GM19395 (cell line): ENCODE data around the gene TNRC6A.
"Not testable (repeated sequence)": the region's sequence is repeated elsewhere in the genome, so short reads cannot be mapped to it uniquely, and the experiment has no call there.

Experiments
- ATAC-seq: cut with Tn5 transposase; IDR thresholded peaks from one replicate; pipeline ENCODE4 v1.9.1; 2021; ENCODE audit warnings: mild to moderate bottlenecking, moderate library complexity; ENCODE audit not compliant: unreplicated experiment

Gene TNRC6A

DNA sequence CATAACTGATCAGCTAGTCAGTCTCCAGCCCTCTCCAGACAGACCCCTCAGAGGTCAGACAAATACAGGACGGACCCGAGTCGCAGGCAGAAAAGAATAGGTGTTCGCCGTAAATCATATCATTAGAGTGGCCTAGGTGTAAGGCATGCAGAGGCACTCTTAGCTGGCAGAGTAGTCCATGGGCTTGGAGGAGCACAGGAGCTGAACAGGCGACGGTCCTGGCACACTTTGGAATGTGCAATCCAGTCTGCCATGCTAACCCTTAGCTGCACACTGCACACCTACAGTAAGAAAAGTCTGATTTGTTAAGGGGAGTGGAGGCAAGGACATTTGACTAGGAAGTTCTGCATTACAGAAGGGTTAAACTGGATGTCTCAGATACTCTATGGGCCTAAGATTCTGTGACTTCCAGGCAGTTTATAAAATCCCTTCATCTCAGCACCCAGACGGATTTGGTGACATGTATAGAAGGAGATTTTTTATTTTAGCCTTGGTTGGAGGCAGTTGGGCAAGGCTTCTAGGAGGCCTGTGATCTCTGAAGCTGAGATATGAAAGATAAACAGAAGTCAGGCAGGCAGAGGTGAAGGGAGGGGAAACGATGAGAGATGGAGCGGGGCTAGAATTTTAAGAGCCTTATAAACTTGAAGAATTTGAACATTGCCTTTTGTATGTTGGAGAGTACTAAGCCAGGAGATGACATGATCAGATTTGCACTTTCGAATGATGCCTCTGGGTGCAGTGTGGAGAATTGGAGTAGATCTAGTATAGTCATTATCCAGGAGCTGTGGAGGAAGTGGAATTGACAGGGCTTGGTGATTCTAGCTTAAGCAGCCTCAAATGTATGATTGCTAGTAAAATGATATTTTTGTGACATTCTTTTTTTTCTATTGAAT, 81.7 kb downstream of the TNRC6A start:
- ATAC-seq = no peak

DNA sequence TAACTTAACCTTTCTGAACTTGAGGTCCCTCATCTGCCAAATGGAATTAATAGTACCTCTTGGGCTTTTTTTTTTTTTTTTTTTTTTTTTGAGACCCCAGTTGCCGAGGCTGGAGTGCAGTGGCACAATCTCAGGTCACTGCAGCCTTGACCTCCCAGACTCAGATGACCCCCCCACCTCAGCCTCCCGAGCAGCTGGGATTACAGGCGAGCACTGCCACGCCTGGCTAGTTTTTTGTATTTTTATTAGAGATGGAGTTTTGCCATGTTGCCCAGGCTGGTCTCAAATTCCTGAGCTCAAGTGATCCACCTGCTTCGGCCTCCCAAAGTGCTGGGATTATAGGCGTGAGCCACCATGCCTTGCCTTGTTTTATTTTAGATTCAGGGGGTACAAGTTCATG, 83.4 kb downstream of the TNRC6A start:
- not testable (repeated sequence) for ATAC-seq

DNA sequence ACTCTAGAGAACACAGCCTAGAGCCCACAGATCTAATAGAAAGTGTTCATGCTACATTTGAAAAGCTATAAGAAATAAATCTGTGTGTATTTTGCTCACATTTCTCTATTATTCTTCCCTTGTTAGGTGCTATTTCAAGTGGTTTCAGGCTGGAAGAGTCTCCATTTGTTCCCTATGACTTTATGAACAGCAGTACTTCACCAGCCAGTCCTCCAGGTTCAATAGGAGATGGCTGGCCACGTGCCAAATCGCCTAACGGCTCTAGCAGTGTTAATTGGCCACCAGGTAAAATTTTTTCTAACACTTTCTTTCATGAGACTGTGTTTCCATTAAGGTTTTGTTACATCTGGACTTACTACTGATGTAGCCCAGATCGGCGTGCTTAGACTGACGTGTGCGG, 85.6 kb downstream of the TNRC6A start:
- ATAC-seq = no peak

DNA sequence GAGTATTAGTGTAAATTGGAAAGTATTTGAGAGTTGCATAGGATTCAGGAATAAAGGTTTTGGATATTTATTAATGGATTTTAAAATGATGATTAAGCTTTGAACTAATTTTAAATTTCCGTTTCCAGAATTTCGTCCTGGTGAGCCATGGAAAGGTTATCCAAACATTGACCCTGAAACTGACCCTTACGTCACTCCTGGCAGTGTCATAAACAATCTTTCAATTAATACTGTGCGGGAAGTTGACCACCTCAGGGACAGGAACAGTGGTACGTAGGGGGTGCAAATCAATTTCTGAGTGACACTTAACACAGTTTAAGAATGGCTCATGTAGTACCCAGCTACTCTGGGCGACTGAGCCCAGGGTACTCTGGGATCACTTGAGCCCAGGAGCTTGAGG, 87.2 kb downstream of the TNRC6A start:
- no peak for ATAC-seq

DNA sequence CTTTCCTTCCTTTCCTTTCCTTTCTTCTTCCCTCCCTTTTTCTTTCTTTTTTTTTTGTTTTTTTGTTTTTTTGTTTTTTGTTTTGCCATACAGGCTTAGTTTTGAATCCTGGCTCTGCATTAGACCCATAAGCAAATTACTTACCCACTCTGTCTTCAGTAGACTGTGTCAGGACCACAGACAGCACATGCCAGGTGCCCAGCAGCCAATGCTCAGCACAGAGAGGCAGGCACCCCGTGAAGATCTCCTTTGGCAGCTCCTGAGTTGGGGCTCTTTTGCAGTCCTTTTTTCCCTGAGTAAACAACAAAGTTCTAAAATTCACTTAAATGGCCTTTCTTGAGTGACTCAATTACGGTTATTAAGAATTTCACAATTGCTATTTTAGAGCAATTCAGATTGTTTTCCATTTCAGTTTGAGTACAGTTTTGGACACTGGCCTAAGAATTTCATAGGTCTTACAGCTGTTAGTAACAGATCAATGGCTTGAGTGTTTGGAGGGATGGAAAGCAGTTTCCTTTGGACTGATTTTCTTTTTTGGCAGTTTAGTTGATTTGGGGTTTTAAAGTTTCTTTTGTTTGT, 90.1 kb downstream of the TNRC6A start:
- ATAC-seq = no peak

DNA sequence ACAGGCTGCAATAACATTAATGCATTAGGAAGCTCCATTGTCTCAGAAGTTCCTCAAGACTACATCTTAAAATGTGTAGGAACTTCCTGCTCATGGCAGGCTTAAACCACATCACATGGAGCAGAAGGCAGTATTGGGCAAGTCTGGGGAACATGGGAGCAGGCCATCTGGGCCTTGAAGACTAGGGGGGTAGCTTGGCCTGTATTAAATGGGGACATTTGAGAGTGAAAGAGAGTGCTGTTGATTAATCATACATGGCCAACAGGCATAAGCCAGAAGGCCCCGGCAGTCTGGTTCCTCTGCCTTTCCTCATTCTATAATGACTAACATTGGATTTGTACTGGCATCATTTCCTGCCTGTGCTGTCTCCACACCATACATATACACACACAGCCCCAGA, 91.1 kb downstream of the TNRC6A start:
- ATAC-seq = no peak

DNA sequence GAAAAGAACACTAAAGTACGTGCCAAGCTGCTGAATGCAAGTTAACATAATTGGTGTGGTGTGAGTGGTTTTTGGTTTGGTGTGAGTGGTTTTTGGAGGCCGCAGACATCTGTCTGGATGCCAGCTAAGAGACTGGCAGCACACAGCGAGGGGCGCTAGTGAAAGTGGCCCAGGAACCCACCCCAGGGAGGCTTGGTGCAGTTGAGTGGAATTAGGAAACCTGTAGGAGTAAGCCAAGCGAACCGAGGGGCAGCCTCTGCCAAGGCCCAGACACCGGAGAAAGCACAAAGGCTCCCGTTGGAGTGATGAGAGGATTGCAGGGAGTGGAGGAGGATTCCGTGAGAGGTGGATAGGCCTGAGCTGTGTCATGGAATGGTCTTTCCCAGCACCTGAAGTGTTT, 91.7 kb downstream of the TNRC6A start:
- ATAC-seq = no peak

DNA sequence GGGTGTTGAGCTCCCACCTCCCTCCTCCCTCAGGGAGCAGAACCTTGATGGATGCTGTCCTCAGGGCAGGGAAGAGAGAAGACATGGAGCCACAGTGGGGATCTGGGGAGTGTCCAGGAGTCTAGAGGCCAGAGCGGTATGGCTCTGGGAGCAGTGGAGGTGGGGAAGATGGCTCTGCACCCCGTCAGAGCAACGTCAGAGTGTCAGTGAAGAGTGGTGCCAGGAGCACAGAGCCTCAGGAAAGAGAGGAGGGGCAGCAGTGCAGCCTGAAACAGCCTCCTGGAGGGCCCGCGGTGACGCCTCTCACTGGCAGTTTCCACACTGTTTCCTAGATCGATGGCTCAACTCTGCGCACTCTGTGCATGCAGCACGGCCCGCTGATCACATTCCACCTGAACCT, 93.1 kb downstream of the TNRC6A start:
- ATAC-seq = no peak

DNA sequence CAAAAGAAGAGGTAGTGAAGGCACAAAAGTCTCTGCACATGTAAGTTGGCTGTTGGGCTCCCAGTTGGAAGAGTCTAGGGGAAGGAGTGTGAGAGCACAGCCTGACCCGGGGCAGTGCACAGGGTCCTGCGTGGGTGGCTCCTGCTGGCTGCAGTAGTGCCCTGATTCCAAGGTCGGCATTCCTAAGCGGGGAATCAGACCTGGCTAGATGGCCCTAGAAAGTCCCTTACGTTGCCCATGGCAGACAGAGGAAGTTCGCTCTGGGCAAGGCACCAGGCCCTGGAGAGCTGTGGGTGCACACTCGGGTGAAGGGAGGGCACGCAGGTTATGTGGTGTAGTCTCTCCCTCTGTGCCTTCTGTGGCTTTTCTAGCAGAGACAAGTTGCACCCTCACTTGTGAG, 93.5 kb downstream of the TNRC6A start:
- no peak for ATAC-seq

DNA sequence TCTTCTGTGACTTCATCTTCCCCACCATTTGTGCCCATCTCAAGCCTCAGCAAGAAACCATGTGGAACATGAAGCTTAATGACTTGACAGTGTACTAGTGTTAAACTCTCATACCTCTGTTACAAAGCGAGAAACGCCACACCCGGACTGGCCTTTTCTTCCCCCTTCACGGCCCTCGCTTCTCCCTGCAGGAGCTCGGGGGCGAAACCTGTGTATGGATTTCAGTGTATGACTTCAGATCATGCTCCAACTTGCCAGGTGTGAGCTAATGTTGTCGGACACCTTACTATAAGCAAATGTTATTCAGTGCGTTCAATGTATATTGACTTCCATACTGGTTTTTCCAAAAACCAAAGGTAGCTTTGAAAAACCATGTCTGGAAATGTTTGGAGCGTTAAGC, 96.2 kb downstream of the TNRC6A start:
- no peak for ATAC-seq

DNA sequence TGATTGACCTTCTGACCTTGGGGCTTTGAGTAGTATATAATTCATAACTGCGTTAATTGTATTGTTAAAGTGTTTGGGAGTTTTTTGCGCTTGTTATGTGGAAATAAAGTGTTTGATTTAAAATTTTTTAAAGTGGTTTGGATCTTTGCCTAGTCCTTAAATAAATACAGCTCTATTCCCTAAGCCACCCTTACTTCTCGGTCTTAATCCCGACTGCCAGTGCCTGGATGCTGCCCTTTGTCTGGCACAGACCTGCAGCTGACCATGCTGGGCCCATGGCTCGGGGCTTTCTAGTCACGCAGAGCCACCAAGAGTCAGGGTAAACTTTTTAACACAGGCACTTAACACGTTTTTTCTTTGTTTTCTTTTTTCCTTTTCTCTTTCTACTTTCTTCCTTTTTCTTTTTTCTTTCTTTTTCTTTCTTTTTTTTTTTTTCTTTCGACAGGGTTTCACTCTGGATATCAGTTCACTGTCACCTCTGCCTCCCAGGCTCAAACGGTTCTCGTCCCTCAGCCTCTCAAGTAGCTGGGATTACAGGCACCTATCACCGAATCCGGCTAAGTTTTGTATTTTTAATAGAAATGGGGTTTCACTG, 96.7 kb downstream of the TNRC6A start:
- ATAC-seq = no peak

DNA sequence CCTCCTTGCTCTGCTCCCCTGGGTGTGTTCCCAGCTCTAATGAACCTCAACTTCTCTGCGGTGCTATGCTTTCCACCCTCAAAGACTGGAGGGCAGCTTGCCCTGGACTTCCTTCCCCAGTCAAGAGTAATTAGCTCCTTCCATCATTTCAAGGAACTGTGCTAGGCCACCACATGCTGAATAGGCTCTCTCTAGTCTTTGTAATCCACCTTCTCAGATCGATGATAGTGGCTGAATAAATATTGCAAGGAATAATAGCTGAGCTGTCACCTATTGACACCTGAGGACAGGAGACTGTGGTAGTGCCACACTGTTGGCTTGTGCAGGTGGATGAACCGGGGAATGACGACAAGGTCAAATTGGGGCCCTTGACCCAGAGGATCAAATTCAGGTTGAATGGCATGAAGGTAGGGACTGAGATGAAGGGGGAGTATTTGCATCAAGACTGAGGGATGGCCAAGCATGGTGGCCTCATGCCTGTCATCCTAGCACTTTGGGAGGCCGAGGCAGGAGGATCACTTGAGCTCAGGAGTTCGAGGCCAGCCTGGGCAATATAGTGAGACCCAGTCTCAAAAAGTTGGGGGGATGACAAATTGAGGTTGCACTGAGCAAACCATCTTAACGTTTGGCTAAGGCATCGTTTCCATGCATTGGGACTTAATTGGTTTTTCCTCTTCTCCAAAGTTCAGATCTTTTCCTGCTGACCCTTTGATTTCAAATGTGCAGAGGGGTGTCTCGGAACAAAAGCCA, 97.5 kb downstream of the TNRC6A start:
- no peak for ATAC-seq

DNA sequence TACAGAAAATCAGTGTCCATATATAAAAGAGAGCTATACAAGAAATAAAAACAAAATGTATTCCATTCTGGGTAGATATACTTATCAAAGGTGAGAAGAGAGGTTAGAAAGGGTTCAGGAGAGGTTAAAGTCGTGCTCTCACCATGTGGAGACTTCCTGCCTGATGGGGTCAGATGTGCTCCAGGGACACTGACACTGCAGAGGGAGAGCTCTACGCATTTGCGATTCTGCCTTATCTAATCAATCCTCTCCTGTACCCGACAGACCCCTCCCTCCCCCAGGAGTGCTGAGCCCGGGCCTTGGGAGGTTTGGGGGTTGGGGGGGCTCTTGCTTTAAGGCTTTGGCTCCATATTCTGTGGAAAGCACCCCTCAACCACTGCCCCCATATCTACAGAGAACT, 99.7 kb downstream of the TNRC6A start:
- ATAC-seq = no peak

DNA sequence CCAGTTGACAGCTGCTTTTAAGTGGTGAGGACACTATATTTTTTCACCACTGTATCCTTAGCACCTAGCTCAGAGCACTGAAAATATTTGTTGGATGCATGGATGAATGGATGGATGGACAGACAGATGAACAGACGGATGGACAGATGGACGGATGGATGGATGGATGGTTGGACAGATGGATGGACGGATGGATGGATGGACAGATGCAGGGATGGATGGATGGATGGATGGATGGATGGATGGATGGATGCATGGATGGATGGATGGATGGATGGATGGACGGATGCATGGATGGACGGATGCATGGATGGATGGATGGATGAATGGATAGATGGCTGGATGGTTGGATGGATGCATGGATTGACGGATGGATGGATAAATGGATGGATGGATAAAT, 103.9 kb downstream of the TNRC6A start:
- no peak for ATAC-seq

DNA sequence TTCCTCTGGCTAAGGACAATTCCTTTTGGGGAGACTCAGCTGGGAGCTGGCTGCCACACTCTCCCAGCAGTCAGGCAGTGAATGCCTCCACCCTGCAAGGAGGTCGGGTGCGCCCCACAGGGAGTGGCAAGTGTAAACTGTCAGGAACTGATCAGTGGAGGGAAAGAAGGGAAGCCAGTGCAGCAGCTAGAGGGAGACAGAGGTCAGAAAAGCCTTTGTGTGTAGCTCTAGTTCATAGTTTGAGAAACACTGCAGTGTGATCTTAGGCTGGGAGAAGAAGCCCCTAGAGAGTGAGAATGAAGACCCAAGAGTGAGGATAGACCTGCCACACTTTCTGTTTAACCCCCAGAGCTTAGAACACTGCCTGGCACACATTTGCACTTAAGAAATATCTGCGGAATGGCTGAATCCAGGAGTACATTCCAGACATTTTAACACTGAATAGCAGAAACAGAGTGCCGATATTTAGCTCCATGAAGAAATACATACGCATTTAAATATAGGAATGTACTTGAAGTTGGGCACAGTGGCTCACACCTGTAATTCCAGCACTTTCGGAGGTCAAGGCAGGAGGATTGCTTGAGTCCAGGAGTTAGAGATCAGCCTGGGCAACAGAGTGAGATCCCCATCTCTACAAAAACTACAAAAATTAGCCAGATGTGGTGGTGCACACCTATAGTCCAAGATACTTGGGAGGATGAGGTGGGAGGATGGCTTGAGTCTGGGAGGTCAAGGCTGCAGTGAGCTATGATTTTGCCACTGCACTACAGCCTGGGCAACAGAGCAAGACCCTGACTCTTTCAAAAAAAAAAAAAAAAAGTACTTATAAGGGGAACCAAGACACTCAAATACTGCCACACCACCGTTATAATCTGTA, 105.2 kb downstream of the TNRC6A start:
- ATAC-seq = no peak

DNA sequence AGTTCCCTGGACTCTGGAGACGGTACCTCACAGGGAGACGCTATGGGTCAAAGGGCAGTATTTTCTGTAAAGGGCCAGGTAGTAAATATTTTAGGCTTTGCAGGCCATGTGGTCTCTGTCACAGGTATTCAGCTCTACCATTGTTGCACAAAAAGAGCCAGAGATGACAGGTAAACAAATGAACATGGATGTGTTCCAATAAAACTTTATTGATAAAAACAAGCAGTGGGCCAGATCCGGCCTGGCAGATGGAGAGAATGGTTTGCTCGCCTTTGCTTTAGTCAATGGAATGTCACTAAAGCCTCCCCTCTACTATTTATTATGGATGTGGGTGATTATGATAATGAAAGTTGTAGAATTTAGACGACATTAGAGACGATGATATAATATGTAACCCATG, 107.4 kb downstream of the TNRC6A start:
- ATAC-seq = no peak

DNA sequence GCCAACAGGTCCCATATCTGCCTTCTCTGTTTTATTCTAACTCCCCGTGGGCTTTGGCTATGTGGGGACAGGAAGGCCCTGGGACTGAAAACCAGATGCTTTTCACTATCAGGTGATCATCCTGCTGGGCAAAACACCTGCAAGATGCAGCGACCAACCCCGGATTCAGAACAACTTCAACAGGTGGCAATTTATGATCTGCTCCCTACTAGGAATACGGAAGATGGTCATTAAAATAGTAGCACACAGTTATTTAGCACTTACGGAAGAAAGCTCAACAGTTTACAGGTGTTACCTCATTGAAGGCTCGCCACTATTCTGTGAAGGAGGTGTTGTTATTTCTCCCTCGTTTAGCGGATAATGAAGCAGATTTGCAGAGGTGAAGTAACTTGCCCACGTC, 108.5 kb downstream of the TNRC6A start:
- ATAC-seq = no peak

DNA sequence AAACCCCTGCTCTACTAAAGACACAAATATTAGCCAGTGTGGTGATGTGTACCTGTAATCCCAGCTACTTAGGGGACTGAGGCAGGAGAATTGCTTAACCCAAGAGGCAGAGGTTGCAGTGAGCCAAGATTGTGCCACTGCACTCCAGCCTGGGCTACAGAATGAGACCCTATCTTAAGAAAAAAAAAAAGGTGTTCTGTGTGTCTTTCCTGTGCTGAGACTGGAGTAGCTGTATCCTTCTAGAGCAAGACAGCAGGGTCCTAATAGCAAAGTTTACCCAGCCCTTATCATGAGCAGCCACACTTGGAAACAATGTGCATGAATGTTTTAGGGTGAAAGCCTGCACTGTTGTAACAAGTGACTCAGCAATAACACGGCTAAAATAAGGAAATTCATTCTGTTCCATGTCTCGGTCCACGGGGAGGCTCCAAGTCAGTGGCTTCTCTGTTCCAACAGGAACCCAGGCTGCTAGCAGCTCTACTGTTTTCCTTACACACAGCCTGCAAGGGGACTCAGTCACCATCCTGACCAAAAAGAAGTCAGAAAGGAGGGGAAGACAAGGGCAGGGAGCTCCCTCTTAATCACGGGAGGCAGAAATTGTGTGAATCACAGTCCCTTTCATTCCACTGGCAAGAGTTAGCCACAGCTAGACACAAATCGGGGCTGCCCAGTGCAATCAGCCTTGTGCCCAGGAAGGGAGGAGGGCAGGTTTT, 109.3 kb downstream of the TNRC6A start:
- ATAC-seq = no peak

DNA sequence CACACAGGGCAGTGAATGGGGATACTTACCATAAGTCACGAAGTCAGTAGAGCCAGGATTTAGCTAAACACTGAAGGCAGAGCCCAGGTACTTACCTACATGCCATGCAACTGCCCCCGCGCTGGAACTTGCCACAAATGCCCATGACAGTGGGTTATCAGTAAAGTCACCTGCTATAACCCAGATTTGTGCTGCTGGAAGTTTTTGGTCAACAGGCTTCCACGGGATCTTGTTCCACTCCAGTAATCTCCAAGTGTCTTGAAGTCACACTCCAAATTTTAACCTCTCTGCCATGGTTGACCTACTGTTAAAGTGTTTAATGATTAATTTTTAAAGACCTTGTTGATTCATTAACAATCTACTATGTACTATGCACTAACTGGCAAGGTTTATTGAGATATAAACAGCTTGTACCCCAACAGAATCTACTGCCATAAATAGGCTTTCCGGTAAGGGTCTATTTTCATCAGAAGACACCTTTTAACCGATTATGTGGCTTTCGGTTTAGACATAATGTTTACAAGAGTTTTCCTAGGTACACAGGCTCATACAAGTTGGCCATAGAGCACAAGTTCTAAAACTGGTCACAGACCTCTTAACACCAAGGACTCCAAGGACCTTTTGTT, 110.0 kb downstream of the TNRC6A start:
- ATAC-seq = no peak

DNA sequence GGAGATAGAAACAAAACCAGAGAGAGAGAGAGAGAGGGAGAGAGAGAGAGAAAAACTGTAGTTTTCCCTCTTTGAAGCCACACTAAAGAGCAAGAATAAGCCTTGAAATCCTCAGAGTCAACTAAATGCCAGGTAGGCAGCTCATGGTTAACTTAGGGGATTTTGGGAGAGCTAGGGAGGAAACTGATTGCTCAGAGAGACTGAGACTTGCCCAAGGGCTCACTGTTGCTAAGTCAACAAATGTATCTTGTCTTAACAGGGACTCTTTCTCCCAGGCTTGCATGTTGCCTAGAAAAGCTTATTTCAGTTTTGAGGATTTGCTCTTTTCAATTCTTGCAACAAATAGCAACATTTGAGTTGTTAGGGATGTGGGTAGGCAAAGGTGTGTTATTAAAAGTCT, 111.8 kb downstream of the TNRC6A start:
- no peak for ATAC-seq
